Muscle layer of colon (tissue), 2 donors: Measurements from ENCODE around the gene ATL2.

Source experiments
- H3K27ac ChIP-seq: one replicate; pipeline ENCODE4 v1.7.0; 2013; ENCODE audit warnings: low read depth, mild to moderate bottlenecking, low read length, moderate library complexity
- H3K27me3 ChIP-seq, 2 donors: one replicate each; pipeline ENCODE4 v1.7.0; 2013; ENCODE audit warnings: low read length in 2 of 2, mild to moderate bottlenecking in 2 of 2; ENCODE audit not compliant: insufficient read depth in 2 of 2, control insufficient read depth in 1 of 2
- H3K36me3 ChIP-seq: one replicate; pipeline ENCODE4 v1.7.0; 2013; ENCODE audit warnings: mild to moderate bottlenecking, low read length; ENCODE audit not compliant: insufficient read depth
- H3K4me1 ChIP-seq: one replicate; pipeline ENCODE4 v1.7.0; 2013; ENCODE audit warnings: mild to moderate bottlenecking, low read length; ENCODE audit not compliant: insufficient read depth
- H3K4me3 ChIP-seq, 2 donors: one replicate each; pipeline ENCODE4 v1.7.0; 2013; ENCODE audit warnings: low read length in 2 of 2, low read depth in 1 of 2, mild to moderate bottlenecking in 1 of 2, moderate library complexity in 1 of 2
- H3K9ac ChIP-seq: one replicate; pipeline ENCODE4 v1.7.0; 2013; ENCODE audit warnings: low read length
- H3K9me3 ChIP-seq: one replicate; pipeline ENCODE4 v1.7.0; 2013; ENCODE audit warnings: mild to moderate bottlenecking, low read length
- donor health status: abdominal sarcoma.
- donor health status: Adenocarcinoma of cecum.

The ATL2 gene

GRCh38 chr2:38255211-38255610 lies 121.9 kb downstream of the ATL2 start:
- no peaks in the 10 kb centered on the region for H3K36me3 ChIP-seq
- no peak overlapping the region for H3K9ac ChIP-seq
- no peak overlapping the region for H3K4me3 ChIP-seq
- no peaks in the 10 kb centered on the region for H3K27me3 ChIP-seq
- no peak overlapping the region for H3K27ac ChIP-seq
- no peaks in the 10 kb centered on the region for H3K9me3 ChIP-seq
- no peaks in the 10 kb centered on the region for H3K4me1 ChIP-seq

- Histone ChIP-seq H3K9me3 (no peaks in the 10 kb centered on the region), H3K4me1 (no peaks in the 10 kb centered on the region), H3K4me3 (no peak overlapping the region), H3K9ac (no peak overlapping the region), H3K27me3 (no peaks in the 10 kb centered on the region), H3K27ac (no peak overlapping the region), H3K36me3 (no peaks in the 10 kb centered on the region)
Measured at GRCh38 chr2:38254796-38255195, 122.3 kb downstream of the ATL2 start.

DNA sequence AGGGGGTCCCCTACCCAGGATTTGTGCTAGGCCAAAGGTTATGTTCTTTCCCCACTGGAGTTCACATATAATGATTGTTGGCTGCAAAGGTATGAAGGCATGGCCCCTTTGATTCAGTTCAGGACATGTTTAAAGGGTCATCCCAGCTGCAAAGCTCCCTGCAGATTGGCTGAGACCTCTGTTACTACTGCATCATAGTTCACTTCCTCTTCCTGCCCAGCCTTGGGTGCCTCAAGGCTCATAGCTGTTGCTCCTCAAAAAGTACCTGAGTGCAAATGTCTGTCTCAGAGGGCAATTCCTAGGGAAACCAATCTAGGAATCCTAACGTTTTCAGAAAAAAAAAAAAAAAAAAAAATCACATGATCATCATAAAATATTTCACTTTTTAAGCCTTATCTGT lies 125.1 kb downstream of the ATL2 start:
- no peaks in the 10 kb centered on the region for H3K4me1 ChIP-seq
- H3K9me3 ChIP-seq, result no peaks in the 10 kb centered on the region
- H3K4me3 ChIP-seq, result no peak overlapping the region
- no peak overlapping the region for H3K27ac ChIP-seq
- no peaks in the 10 kb centered on the region for H3K36me3 ChIP-seq
- H3K9ac ChIP-seq, result no peak overlapping the region
- H3K27me3 ChIP-seq, result no peaks in the 10 kb centered on the region

DNA sequence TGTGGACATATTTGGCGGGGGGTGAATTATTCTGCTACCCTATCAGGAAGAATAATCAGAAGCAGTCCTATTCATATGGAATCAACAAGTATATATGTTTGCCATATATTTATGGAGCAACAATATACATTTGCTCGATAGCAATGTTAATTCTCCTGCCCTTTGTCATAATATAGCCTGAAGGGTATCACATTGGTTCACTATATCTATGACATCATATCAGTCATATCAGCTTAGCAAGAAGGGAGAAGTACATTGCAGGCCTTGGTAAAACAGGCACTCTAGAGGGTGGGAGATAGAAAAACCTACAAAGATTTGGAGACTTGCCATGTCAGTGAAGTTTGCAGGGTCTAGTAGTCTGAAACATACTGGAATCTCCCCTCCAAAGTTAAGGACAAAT lies 128.4 kb downstream of the ATL2 start:
- H3K27me3 ChIP-seq, result no peaks in the 10 kb centered on the region
- H3K36me3 ChIP-seq, result no peaks in the 10 kb centered on the region
- no peaks in the 10 kb centered on the region for H3K4me1 ChIP-seq
- H3K27ac ChIP-seq, result no peak overlapping the region
- no peaks in the 10 kb centered on the region for H3K9me3 ChIP-seq
- H3K9ac ChIP-seq, result no peak overlapping the region
- H3K4me3 ChIP-seq, result no peak overlapping the region

DNA sequence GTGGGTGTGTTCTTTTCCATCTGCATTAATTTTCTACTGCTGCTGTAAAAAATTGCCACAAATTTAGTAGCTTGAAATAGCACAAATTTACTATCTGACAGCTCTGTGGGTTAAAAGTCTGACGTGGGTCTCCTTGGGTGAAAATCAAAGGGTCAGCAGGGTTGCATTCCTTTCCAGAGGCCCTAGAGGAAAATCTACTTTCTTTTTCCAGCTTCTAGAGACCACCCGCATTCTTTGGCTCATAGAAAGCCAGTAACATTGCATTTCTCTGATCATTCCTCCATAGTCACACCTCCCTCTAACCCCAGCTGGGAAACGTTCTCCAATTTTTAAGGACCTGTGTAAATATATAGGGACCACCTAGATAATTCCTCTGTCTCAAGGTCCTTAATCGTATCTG lies 128.8 kb downstream of the ATL2 start:
- Histone ChIP-seq H3K36me3 (no peaks in the 10 kb centered on the region), H3K9ac (no peak overlapping the region), H3K27ac (no peak overlapping the region), H3K4me1 (no peaks in the 10 kb centered on the region), H3K4me3 (no peak overlapping the region), H3K27me3 (no peaks in the 10 kb centered on the region), H3K9me3 (no peaks in the 10 kb centered on the region)

GRCh38 chr2:38246105-38246504 lies 131.0 kb downstream of the ATL2 start:
- H3K36me3 ChIP-seq, result no peaks in the 10 kb centered on the region
- H3K9ac ChIP-seq, result no peak overlapping the region

GRCh38 chr2:38245114-38245641 lies 131.9 kb downstream of the ATL2 start:
- no peaks in the 10 kb centered on the region for H3K9me3 ChIP-seq
- no peaks in the 10 kb centered on the region for H3K27me3 ChIP-seq
- no peak overlapping the region for H3K27ac ChIP-seq
- no peak overlapping the region for H3K4me3 ChIP-seq
- no peaks in the 10 kb centered on the region for H3K4me1 ChIP-seq
- H3K9ac ChIP-seq, result no peak overlapping the region
- H3K36me3 ChIP-seq, result no peaks in the 10 kb centered on the region

More at GRCh38 chr2:38246105-38246504, 131.0 kb downstream of the ATL2 start:
- Histone ChIP-seq H3K9me3 (no peaks in the 10 kb centered on the region), H3K27ac (no peak overlapping the region), H3K4me1 (no peaks in the 10 kb centered on the region), H3K4me3 (no peak overlapping the region), H3K27me3 (no peaks in the 10 kb centered on the region)

- Histone ChIP-seq H3K27me3 (no peaks in the 10 kb centered on the region), H3K4me3 (no peak overlapping the region), H3K4me1 (peaks cover 4% of the 10 kb centered on the region), H3K9ac (no peak overlapping the region), H3K9me3 (no peaks in the 10 kb centered on the region), H3K27ac (no peak overlapping the region), H3K36me3 (no peaks in the 10 kb centered on the region)
Measured at GRCh38 chr2:38244301-38244700, 132.8 kb downstream of the ATL2 start.
